Activated naive CD8-positive, alpha-beta T cell treated with anti-CD3 and anti-CD28 coated beads, Interleukin-2, amount 50 U/mL, for 16 hours (primary cell): Measurements from ENCODE around the gene FADS6.

Source experiments
- DNase-seq: peaks from one replicate; pipeline ENCODE4 v3.0.0-alpha.2; 2020; ENCODE audit warnings: low read depth, low spot score

FADS6 gene

DNA sequence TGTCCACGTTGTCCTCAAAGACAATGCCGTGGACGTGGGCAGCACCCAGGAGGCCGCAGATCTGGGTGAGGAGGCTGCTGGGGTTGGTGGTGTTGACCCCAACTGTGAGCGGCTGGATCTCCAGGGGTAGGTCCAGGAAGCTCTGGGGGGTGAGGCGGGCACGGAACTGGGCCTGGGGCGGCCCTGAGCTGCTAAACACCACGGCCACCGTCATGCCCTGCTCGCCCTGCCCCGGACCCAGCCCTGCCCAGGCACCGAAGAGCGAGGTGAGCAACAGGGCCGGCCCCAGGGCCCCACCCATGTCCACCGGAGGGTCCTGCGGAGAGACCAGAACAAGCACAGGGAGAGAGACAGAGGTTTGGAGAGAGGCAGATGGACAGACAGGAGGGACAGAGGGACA lies 38.6 kb downstream of the FADS6 start:
- no peak for DNase-seq

DNA sequence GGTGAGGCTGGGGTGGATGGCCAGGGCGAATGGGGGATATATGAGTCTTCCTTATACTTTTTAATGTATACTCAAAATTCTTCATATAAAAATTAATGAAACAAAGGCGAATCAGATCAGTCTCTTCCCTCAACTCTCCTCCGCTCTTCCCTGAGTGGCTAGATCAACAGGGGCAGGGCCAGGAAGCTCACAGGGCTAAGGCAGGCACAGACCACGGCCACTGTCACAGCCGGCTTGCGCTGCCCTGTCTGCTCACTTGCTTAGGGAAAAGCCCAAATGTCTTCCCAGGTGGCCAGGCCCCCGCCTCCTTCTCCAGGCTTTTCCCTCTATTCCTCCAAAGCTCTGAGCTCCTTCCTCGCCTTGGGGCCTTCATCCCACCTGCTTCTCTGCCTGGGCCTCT lies 39.8 kb downstream of the FADS6 start:
- no peak for DNase-seq

DNA sequence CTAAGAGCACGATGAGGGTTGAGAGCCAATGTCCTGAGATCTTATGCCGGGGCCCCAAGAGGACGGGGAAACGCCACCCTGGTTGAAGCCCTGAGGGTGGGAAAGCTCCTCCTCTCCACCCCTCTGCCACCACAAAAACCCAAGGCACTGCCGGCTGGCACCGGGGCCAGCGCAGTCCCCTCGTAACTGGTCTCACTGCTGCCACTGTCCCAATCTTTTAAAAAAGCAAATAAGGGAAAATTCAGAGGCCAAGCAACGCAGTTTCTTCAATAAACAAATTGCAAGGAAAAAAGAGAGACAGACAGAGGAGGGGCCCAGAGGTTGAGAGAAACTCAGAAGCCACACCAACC lies 40.4 kb downstream of the FADS6 start:
- no peak for DNase-seq

DNA sequence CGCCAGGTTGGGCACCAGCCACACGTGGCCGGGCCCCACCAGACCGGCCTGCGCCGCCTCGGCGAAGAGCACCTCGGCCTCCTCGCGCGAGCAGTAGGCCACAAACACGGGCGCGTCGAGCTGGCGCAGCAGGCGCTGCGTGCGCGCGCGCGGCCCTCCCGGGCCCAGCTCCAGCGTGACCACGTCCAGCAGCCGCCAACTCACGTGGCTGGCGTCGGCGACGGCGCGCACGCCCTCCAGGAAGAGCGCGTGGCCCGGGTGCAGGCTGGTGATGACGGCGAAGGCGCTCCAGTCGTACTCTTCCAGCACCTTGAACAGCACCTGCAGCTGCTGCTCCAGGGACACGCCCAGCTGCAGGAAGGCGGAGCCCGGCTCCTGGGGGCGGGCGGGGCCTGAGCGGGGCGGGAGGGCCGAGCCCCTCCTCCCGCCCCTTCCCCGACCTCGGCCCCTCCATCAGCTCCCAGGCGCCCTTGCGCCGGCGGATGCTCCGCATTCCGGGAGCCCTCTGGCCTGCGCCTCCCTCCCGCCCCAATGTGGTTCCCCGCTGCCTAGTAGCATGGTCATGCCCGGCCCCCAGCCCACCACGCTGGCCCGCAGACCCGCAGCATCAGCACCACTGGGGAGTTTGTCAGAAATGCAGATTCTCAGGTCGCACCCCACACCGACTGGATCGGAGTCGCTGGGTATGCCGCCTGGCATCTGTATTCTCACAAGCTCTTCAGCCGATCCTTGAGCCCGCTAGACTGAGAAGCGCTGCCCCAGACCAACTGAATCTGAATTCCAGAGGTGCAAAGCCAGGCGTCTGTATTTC lies 41.0 kb downstream of the FADS6 start:
- DNase-seq, result peak; percentile 15

DNA sequence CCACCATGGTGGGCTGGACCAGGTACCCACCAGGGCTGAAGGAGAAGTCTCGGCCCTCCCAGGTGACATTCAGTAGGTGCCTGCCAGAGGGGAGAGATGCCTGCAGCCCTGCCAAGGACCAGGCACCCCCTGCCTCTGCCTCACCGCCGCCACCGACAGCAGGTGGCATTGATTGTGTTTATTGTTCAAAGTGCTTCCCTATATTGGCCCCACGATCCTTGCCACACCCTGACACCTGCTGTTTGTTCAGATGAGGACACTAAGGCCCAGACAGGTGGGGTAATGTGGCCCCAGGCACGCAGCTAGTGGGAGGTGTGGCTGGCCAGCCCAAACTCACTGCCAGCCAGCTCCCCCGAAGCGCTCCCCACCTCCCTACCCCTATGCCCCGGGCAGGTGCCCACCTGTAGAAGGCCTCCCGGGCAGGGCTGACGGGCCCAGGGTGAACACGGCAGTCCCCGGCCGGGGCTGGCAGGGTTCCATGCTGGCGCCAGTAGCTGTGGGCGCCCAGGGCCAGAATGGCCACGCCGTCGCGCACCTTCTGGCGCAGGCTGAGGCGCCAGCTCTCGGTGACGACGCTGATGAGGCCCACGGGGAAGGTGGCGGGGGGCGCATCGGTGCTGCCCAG lies 41.7 kb downstream of the FADS6 start:
- DNase-seq, result no peak

GRCh38 chr17:74850914-74851313 lies 42.5 kb downstream of the FADS6 start:
- DNase-seq, result no peak

- no peak for DNase-seq
Observed at GRCh38 chr17:74850310-74850709, 43.1 kb downstream of the FADS6 start.

DNA sequence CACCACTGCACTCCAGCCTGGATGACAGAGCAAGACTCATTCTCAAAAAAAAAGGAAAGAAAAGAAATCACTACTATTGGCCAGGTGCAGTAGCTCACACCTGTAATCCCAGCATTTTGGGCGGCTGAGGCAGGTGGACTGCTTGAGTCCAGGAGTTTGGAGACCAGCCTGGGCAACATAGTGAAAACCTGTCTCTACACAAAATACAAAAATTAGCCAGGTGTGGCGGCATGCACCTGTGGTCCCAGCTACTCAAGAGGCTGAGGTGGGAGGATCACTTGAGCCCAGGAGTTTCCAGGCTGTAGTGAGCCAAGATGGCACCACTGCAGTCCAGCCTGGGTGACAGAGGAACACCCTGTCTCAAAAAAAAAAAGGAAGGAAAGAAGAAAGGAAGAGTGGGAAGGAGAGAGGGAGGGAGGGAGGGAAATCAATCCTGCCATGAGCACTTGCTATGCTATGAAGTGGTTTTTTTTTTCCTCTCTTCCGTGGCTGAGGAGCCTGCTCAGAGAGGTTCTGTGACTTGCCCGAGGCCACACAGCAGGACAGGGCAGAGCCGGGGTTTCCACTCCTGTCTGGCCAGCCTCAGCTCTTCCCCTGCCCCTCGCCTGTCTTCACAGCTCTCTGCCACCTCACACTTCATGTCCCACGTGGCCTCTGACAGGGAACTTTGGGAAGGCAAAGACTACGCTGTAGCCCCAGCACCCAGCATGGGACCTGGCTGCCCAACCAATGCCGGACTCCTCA lies 44.6 kb downstream of the FADS6 start:
- no peak for DNase-seq

- no peak for DNase-seq
Observed at GRCh38 chr17:74846621-74847020, 46.8 kb downstream of the FADS6 start.

DNA sequence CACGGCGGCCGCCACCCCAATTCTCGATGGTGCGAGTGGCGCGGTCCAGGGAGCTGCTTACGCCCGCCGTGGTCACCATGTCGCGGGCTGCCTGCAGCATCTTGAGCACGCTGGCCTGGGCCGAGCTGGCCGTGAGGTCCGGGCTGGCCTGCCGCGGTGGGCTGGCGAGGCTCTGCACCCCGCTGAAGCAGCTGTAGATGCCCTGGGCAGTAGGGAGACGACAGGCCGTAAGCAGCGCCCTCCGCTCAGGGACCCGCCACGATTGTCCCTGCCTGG lies 50.1 kb downstream of the FADS6 start:
- no peak for DNase-seq

GRCh38 chr17:74842599-74843351 lies 50.7 kb downstream of the FADS6 start:
- no peak for DNase-seq

DNA sequence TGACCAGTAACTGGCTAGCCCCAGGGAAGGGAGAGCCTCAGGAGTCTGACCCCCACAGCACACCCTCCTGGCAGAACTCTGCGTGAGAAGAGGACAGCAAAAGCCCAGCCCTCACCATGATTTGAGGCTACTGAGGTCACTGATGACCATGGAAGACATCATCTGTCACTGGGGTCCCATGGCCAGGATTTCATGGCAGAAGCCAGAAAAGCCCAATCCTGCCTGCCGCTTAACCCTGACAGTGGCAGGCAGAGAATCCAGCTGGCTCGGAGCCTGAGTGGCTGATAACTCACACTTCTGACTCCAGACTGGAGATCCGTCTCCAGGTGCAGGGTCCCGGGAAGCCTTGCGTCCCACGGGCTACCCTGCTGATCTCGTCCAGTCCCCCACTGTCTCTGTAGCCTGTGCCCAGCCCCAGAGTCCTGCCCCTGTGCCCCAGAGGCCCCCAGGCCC lies 51.3 kb downstream of the FADS6 start:
- DNase-seq, result no peak

GRCh38 chr17:74840989-74841666 lies 52.3 kb downstream of the FADS6 start:
- DNase-seq, result no peak

DNA sequence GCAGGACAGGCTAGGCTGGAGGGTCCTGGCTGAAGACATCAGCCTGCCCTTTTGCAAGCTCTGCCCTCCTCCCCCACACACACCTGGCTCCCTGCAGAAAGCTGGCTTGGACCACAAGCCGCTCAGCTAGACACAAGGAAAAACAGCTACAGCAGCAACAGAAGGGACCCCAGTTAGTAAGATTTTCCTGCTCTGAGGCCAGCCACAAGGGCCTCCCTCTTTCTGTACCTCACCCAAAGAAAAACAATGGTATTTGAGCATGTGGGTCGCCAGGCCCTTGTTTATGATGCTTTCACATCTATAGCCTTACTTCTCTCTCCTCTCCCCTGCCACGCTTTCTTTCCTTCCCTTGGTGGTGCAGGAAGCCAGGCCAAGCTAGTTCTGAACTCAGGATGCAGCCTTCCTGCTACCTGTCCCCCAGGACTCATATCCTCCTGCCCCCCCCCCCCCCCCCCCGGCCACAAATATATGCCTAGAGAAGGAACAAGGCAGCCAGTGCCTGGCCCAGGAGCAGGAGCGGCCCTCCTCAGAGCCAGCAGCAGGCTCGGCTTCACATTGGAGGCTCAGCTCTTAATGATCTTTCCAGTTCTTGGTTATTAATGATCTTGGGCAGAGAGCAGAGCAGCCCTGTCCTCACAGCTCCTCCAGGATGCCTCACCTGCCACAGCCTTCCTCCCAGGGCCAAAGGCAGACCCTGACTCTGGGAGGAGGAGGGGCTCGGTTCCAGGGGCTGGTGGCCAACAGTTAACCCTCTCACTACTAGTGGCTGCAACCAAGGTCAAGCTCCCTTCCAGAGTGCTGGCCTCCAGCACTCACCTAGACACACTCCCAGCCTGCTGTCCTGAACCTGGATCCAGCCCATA lies 53.2 kb downstream of the FADS6 start:
- no peak for DNase-seq

DNA sequence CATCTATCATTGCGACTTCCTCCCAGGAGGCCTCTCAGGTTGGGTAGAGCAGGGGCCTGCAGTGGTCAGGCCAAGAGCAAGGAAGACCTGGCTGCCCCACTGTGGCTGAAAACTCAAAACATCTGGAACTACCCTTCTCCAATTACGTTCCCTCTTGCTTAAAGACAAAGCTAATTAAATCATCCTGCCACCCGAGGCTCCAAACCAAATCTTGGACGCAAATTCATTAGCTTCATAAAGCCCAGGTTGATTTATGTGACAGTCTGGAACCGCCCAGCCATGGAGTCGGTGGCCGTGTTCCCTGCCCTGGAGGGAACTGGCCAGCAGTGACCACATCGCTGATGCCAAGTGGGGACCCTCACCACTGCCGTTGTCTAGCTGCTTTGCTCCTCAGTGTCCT lies 55.2 kb downstream of the FADS6 start:
- DNase-seq, result no peak

- no peak for DNase-seq
Observed at GRCh38 chr17:74836691-74837467, 56.6 kb downstream of the FADS6 start.

- no peak for DNase-seq
Observed at GRCh38 chr17:74836191-74836590, 57.2 kb downstream of the FADS6 start.

- no peak for DNase-seq
Observed at GRCh38 chr17:74833501-74834377, 59.7 kb downstream of the FADS6 start.

DNA sequence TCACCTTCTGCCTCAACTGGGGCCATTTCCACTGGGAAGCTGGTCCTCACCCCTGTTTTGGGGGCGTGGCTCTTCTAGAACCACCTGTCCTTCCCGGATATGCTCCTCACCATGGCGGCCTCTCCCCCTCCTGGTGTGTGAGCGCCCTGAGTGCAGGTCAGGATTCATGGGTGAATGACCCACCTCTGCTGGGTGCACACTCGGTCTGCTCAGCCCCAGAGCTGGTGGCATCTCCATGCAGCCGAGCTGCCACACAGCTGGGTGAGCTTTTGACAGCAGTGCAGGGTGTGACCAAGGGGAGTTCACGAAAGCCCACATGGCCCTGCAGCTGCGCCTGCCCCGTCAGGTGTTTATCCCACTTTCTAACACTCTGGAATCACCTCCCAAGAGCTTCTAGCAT lies 61.0 kb downstream of the FADS6 start:
- DNase-seq, result no peak
